Activated CD4-positive, alpha-beta memory T cell treated with anti-CD3 and anti-CD28 coated beads, Interleukin-2, amount 10 ng/mL, durations not matched to agents 7 days and 5 days (primary cell): ENCODE results near the gene DOCK3. TPM values are rescaled to one million over a fixed set of nuclear protein-coding genes. Genes with fewer than 3 reads are reported as not detected.
"Not testable (repeated sequence)": the region's sequence is repeated elsewhere in the genome, so short reads cannot be mapped to it uniquely, and the experiment has no call there.

ENCODE experiments used
- CTCF ChIA-PET: fragments of 350-600 bp; sonication (Branson Sonifier 250); formaldehyde crosslinking; loops from one replicate; lab custom pipeline; 2021; ENCODE audit warnings: antibody characterized with exemption, inconsistent platforms; lab: Charles Lee
- POLR2A ChIA-PET: fragments of 350-600 bp; sonication (Branson Sonifier 250); formaldehyde crosslinking; loops from one replicate; lab custom pipeline; 2021; ENCODE audit warnings: antibody characterized with exemption; lab: Charles Lee
- DNase-seq: peaks from one replicate; pipeline ENCODE4 v3.0.0-alpha.2; 2020
- H3K27ac Mint-ChIP-seq: one replicate; pipeline ENCODE4 v1.8.0; 2021; ENCODE audit warnings: mild to moderate bottlenecking, mixed read lengths
- H3K27me3 Mint-ChIP-seq: one replicate; pipeline ENCODE4 v1.8.0; 2021; ENCODE audit warnings: mixed read lengths
- H3K36me3 Mint-ChIP-seq: one replicate; pipeline ENCODE4 v1.8.0; 2021; ENCODE audit warnings: low read depth, mixed read lengths
- H3K4me1 Mint-ChIP-seq: one replicate; pipeline ENCODE4 v1.8.0; 2021; ENCODE audit warnings: mixed read lengths
- H3K4me3 Mint-ChIP-seq: one replicate; pipeline ENCODE4 v1.8.0; 2021; ENCODE audit warnings: mild to moderate bottlenecking, mixed read lengths
- H3K9me3 Mint-ChIP-seq: one replicate; pipeline ENCODE4 v1.8.0; 2021; ENCODE audit warnings: mixed read lengths
- total RNA-seq, 2 experiments: library from RNA; stranded (reverse); gene quantifications; one replicate each; pipeline ENCODE4 v1.2.3, GENCODE V29; 2021

The DOCK3 gene
- total RNA-seq, 2 experiments from 2014 or later, result 1.6 to 1.7 TPM

GRCh38 chr3:51385621-51386091 lies 710.9 kb downstream of the DOCK3 start:
- Mint-ChIP-seq H3K4me3 (peak overlapping the region; percentile 98), H3K36me3 (peaks cover 53% of the 10 kb centered on the region), H3K27ac (peak overlapping the region; percentile 78), H3K27me3 (no peaks in the 10 kb centered on the region), H3K4me1 (peaks cover 58% of the 10 kb centered on the region), H3K9me3 (no peaks in the 10 kb centered on the region)
- POLR2A ChIA-PET, result interaction anchor here (0.7 to 3.9 kb wide), 26 partner anchors 8 to 1048 kb away, joined by 3 to 65 read pairs (median 6); partner anchors contain the start of genes CISH, DCAF1, HEMK1 and MAPKAPK3
- peak; percentile 20 for DNase-seq
- CTCF ChIA-PET, result interaction anchor here (0.6 to 6.2 kb wide), 11 partner anchors 14 to 1437 kb away, joined by 4 to 45 read pairs (median 5); partner anchors contain the start of gene MAPKAPK3

DNA sequence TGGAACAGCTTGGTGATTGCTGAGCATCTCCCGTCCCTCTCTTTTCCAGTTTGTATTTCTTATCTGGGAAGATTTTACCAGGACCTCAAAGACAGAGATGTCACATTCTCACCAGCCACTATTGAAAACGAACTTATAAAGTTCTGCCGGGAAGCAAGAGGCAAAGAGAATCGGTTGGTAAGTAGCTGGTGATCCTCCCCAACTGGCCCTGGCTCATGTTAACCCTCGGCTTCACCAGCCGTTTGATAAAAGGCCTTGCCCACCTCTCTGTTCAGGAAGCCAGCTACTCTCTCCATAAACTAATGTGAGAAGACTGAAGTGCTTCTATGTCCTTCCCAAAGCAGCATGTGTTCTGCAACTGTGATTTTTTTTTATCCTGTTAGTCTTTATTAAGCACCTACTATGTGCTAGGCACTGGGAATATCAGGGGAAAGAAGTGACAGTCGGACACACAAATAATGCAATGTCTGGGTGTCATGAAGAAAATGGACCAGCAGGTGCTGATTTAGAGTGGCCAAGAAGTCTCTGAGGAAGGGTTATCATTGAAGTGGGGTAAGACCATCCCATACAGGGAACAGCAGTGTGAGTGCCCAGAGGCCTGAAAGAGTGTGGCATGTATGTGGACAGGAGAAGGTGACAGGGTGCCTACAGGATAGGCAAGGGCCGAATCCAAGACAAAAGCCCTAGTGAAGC lies 711.6 kb downstream of the DOCK3 start:
- Mint-ChIP-seq H3K27ac (peak overlapping the region; percentile 78), H3K27me3 (no peaks in the 10 kb centered on the region), H3K9me3 (no peaks in the 10 kb centered on the region), H3K4me3 (peak overlapping the region; percentile 98), H3K36me3 (peaks cover 53% of the 10 kb centered on the region), H3K4me1 (peaks cover 61% of the 10 kb centered on the region)
- POLR2A ChIA-PET, result interaction anchor here (1.1 to 3.9 kb wide), 16 partner anchors 8 to 815 kb away, joined by 3 to 65 read pairs (median 12); partner anchors contain the start of genes CISH, DCAF1, HEMK1 and MAPKAPK3
- CTCF ChIA-PET, result interaction anchor here (1.4 to 6.2 kb wide), 7 partner anchors 47 to 813 kb away, joined by 4 to 45 read pairs (median 7); partner anchors contain the start of gene MAPKAPK3
- peak; percentile 16 for DNase-seq

GRCh38 chr3:51386852-51387229 lies 712.1 kb downstream of the DOCK3 start:
- Mint-ChIP-seq H3K9me3 (no peaks in the 10 kb centered on the region), H3K27me3 (no peaks in the 10 kb centered on the region), H3K4me3 (peak overlapping the region; percentile 98), H3K36me3 (peaks cover 55% of the 10 kb centered on the region), H3K27ac (peak overlapping the region; percentile 78), H3K4me1 (peaks cover 62% of the 10 kb centered on the region)
- ChIA-PET POLR2A (interaction anchor here (1.4 to 3.3 kb wide), 7 partner anchors 113 to 817 kb away, joined by 3 to 65 read pairs (median 20); partner anchors contain the start of genes CISH, DCAF1, HEMK1 and MAPKAPK3), CTCF (interaction anchor here (1.5 to 6.2 kb wide), 4 partner anchors 47 to 771 kb away, joined by 4 to 45 read pairs (median 11); partner anchors contain the start of gene MAPKAPK3)
- DNase-seq, result no peak

- ChIA-PET CTCF (interaction anchor here (1.0 to 6.2 kb wide), 4 partner anchors 46 to 771 kb away, joined by 3 to 45 read pairs (median 4); no protein-coding TSS in a partner anchor), POLR2A (interaction anchor here (0.8 to 3.3 kb wide), 6 partner anchors 10 to 818 kb away, joined by 3 to 22 read pairs (median 3); partner anchors contain the start of genes DCAF1 and HEMK1)
- not testable (repeated sequence) for DNase-seq, H3K9me3 Mint-ChIP-seq, H3K27me3 Mint-ChIP-seq
- H3K27ac Mint-ChIP-seq, result peak overlapping the region; percentile 78
- H3K4me1 Mint-ChIP-seq, result peaks cover 64% of the 10 kb centered on the region
- H3K4me3 Mint-ChIP-seq, result peak overlapping the region; percentile 98
- peaks cover 56% of the 10 kb centered on the region for H3K36me3 Mint-ChIP-seq
Observed at GRCh38 chr3:51387281-51387680, 712.6 kb downstream of the DOCK3 start.

DNA sequence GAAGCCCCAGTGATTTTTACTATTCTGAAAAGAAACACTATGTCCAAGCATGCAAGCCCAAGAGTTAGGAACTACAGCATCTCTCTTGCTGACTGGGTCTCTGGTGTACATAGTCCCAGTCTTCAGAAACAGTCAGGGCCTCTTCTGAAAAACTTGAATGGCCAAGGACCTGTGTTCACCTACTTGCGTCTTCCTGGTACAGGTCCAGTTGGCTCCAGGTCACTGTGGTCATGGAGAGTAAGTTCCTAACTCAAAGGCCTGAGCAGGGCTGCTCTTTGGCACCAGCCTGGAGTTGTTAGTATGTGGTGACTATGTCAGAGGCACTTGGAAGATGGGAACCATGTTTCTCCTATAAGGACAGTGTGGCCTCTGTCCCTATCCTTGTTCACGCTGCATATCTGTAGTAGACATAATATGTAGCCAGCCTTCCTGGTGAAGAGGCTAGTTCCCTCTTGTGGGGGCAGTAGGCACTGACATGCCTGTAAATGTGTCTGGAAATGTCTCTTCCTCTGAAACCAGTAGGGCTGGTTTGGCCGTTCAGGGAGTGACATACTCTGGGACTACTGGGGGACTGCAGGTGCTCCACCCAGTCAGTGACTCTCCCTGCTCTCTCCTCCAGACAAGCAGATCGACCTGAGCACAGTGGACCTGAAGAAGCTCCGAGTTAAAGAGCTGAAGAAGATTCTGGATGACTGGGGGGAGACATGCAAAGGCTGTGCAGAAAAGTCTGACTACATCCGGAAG lies 713.7 kb downstream of the DOCK3 start:
- H3K27ac Mint-ChIP-seq, result peak overlapping the region; percentile 49
- no peaks in the 10 kb centered on the region for H3K9me3 Mint-ChIP-seq
- H3K4me3 Mint-ChIP-seq, result no peak overlapping the region
- CTCF ChIA-PET, result interaction anchor here (0.7 to 6.2 kb wide), 15 partner anchors 9 to 773 kb away, joined by 3 to 45 read pairs (median 4); partner anchors contain the start of gene DCAF1
- peaks cover 70% of the 10 kb centered on the region for H3K4me1 Mint-ChIP-seq
- peaks cover 64% of the 10 kb centered on the region for H3K36me3 Mint-ChIP-seq
- DNase-seq, result no peak
- POLR2A ChIA-PET, result interaction anchor here (0.6 to 2.1 kb wide), 9 partner anchors 11 to 819 kb away, joined by 3 to 6 read pairs (median 3); partner anchors contain the start of gene HEMK1
- no peaks in the 10 kb centered on the region for H3K27me3 Mint-ChIP-seq

DNA sequence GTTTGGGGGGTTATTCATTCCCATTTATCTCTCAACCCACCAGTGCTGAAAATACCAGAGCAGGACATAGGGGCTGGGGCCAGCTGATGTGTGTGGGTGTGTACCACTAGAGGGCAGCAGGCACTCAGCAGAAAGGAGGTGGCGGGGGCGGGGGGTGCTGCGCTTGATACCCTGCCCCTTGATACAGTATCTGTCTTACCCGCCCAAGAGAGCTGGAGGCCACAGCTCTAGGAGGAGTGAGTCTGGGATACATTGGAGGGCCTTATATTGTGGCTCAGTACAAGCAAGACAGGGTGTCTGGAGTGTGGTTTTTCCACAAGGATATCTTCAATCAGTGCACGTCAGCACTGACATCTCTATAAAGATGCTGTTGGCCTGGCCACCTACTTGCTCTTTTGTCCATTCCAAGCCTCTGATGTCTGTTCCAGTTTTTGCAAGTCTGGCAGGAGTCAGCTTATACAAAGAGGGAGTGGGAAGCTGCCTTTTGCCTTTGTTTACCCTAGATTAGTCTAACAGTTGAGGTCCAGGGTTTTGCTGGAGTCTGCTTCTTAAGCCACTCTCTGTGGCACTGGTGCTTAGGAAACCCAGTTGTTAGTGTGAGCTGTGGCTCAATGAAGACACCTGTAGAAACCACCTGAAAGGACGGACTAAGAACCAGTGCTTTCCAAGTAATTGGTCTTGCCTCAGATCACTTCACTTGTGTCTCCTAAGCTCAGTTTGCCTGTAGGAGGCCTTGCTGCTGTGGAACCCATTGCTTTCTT lies 714.9 kb downstream of the DOCK3 start:
- no peaks in the 10 kb centered on the region for H3K9me3 Mint-ChIP-seq
- CTCF ChIA-PET, result interaction anchor here (0.7 to 6.2 kb wide), 28 partner anchors 11 to 816 kb away, joined by 3 to 45 read pairs (median 3); partner anchors contain the start of genes CISH and DCAF1
- H3K27ac Mint-ChIP-seq, result no peak overlapping the region
- peak; percentile 60 for DNase-seq
- peaks cover 66% of the 10 kb centered on the region for H3K36me3 Mint-ChIP-seq
- peak overlapping the region; percentile 21 for H3K4me3 Mint-ChIP-seq
- POLR2A ChIA-PET, result interaction anchor here (0.5 to 2.1 kb wide), 9 partner anchors 103 to 817 kb away, joined by 3 to 6 read pairs (median 3); partner anchors contain the start of gene MAPKAPK3
- H3K27me3 Mint-ChIP-seq, result no peaks in the 10 kb centered on the region
- H3K4me1 Mint-ChIP-seq, result peaks cover 74% of the 10 kb centered on the region

DNA sequence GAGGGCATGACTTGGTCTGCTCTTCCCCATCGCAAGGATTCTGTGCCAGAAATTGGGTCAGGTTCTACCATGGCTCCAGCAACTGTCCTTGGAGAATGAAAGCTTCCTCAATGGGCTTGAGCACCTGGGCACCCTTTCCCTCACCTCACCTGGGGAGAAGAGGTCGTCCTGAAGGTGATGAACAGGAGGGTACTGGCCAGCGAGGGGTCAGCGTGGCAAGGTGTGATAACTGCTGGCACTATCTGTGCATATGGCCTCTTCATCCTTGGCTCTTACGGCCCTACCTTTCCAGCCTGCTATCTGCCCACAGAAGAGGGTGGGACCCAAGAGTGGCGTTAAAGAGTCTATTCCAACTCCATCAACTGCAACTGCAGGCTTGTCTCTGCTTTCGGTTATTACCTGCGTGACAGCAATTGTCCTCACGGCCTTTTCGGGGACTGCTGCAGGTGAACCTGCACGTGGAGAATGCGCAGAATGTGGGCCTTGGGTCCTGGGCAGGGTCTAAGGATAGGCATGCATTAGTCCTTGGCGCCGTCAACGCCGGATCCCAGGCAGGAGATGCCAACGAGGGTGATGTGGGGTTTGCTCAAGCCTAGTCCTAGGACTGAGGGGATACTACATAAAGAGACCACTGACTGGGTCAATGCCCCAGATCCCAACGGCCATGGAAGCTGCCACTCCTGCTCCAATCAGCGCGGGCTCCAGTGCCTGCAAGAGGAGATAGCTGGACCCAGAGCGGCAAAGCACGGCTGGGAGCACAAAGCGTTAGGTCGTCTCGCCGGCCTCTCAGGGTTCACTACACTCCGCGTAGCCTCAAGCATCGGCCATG lies 715.7 kb downstream of the DOCK3 start:
- ChIA-PET CTCF (interaction anchor here (0.8 to 6.2 kb wide), 20 partner anchors 11 to 817 kb away, joined by 3 to 45 read pairs (median 4); partner anchors contain the start of genes CISH and DCAF1), POLR2A (interaction anchor here (0.8 to 1.7 kb wide), 8 partner anchors 108 to 820 kb away, joined by 3 to 5 read pairs (median 4); partner anchors contain the start of gene MAPKAPK3)
- peaks cover 70% of the 10 kb centered on the region for H3K36me3 Mint-ChIP-seq
- peak overlapping the region; percentile 66 for H3K4me3 Mint-ChIP-seq
- H3K9me3 Mint-ChIP-seq, result no peaks in the 10 kb centered on the region
- no peaks in the 10 kb centered on the region for H3K27me3 Mint-ChIP-seq
- H3K27ac Mint-ChIP-seq, result peak overlapping the region; percentile 66
- DNase-seq, result no peak
- peaks cover 82% of the 10 kb centered on the region for H3K4me1 Mint-ChIP-seq

DNA sequence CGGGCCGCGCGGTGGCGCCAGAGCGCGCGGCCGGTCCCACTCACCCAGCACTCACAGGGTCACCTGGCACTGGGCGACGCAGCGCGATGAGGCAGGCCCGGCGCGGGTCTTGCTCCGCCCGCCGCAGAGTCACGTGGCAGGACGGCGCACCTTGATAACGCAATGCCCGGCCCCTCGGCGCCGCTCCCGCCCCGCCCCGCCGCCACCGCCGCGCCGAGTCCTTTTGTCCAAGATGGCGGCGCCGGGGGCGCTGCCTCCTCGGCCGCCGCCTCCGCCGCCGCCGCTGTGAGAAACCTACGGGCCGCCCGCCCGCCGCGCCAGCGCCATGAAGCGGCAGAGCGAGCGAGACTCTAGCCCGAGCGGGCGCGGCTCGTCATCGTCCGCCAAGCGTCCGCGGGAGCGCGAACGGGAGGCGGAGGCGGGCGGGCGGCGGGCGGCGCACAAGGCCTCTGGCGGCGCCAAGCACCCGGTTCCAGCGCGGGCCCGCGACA lies 716.4 kb downstream of the DOCK3 start, which contains the start of gene RBM15B:
RBM15B (plus strand) TSS at position 211 of the 491 bp plus-strand sequence; CDS start at position 326, 115 bp downstream.
- no peaks in the 10 kb centered on the region for H3K27me3 Mint-ChIP-seq

DNA sequence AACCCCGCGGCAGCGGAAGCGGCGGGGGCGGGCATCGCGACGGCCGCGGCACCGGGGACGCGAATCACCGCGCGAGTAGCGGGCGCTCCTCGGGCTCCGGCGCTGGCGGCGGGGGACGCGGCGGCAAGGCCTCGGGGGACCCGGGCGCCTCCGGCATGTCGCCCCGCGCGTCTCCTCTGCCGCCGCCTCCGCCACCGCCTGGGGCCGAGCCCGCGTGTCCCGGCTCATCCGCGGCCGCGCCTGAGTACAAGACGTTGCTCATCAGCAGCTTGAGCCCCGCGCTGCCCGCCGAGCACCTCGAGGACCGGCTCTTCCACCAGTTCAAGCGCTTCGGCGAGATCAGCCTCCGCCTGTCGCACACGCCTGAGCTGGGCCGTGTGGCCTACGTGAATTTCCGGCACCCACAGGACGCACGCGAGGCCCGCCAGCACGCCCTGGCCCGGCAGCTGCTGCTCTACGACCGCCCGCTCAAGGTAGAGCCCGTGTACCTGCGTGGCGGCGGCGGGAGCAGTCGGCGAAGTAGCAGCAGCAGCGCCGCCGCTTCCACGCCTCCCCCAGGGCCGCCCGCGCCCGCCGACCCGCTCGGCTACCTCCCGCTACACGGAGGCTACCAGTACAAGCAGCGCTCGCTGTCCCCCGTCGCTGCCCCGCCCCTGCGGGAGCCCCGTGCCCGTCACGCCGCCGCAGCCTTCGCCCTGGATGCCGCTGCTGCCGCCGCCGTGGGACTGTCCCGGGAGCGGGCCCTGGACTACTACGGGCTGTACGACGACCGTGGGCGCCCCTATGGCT lies 717.0 kb downstream of the DOCK3 start:
- H3K36me3 Mint-ChIP-seq, result peaks cover 66% of the 10 kb centered on the region
- ChIA-PET POLR2A (interaction anchor here (0.7 to 4.6 kb wide), 7 partner anchors 7 to 821 kb away, joined by 3 to 30 read pairs (median 5); partner anchors contain the start of gene MANF), CTCF (no interaction called here)

More for the DNA sequence above, 716.4 kb downstream of the DOCK3 start, which contains the start of gene RBM15B:
- peak within 1 kb of the TSS; percentile 88 for H3K27ac Mint-ChIP-seq
- H3K4me1 Mint-ChIP-seq, result peaks cover 82% of the 10 kb centered on the region
- H3K4me3 Mint-ChIP-seq, result peak within 1 kb of the TSS; percentile 83
- DNase-seq, result peak; percentile 98
- no peaks in the 10 kb centered on the region for H3K9me3 Mint-ChIP-seq
- ChIA-PET POLR2A (interaction anchor here (1.0 to 1.7 kb wide), 5 partner anchors 108 to 821 kb away, joined by 3 to 7 read pairs (median 4); no protein-coding TSS in a partner anchor), CTCF (interaction anchor here (6.2 kb wide), 1 partner anchor 42 kb away, joined by 45 read pairs; no protein-coding TSS in a partner anchor)
- peaks cover 66% of the 10 kb centered on the region for H3K36me3 Mint-ChIP-seq

More for the DNA sequence above, 717.0 kb downstream of the DOCK3 start:
- peak overlapping the region; percentile 83 for H3K4me3 Mint-ChIP-seq
- peak; percentile 61 for DNase-seq
- peaks cover 82% of the 10 kb centered on the region for H3K4me1 Mint-ChIP-seq
- H3K27me3 Mint-ChIP-seq, result no peaks in the 10 kb centered on the region
- H3K9me3 Mint-ChIP-seq, result no peaks in the 10 kb centered on the region
- H3K27ac Mint-ChIP-seq, result peak overlapping the region; percentile 88
